ENCODE results near the gene RCC2. TPM values are rescaled to one million over a fixed set of nuclear protein-coding genes. Genes with fewer than 3 reads are reported as not detected.

Gene RCC2
- total and polyA plus RNA-seq, 8 donors, result 11.5 to 45.4 (median 18.6) TPM

DNA sequence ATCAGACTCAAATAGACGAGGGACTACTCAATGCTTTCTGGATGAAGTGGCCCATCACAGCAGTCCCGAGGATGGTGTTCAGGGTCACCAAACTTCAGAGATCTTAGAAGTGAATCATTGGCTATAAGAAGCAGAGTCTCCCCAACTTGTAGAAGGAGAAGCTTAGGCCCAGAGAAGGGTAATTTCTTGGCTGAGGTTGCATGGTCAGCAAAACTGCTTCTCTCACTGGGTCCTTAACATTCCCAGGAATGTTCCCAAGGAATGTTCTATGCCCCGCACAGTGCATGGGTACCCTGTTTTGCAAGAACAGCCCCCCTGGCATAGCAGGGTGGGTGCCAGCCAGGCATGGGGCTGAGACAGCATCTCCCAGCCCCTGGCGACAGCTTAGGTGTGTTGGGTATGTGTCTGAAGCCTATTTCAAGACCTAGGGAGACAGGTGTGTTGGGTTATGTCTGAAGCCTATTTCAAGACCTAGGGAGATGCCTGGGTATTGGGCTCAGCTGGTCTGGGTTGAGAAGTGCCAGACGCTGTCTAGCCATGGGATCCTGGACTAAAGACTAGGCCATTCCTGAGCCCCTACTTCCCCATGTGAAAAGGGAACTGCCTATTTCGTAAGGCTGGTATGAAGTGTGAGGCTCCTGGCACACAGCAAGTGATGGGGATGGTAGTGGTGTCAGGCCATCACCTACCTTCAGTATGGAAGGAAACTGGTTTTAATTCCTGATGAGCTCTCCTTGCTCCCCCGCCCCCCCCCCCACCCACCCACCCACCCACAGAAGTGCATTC, 41.4 kb downstream of the RCC2 start:
- DNase-seq (no peak), ATAC-seq (no peak), FAIRE-seq (no peak)
- Histone ChIP-seq H3K4me3 (no peak overlapping the region), H3K36me3 (no peaks in the 10 kb centered on the region), H3K27ac (no peak overlapping the region), H3K9me3 (no peaks in the 10 kb centered on the region), H3K27me3 (no peaks in the 10 kb centered on the region), H3K4me1 (no peaks in the 10 kb centered on the region)
- TF ChIP-seq, protein P1, sequence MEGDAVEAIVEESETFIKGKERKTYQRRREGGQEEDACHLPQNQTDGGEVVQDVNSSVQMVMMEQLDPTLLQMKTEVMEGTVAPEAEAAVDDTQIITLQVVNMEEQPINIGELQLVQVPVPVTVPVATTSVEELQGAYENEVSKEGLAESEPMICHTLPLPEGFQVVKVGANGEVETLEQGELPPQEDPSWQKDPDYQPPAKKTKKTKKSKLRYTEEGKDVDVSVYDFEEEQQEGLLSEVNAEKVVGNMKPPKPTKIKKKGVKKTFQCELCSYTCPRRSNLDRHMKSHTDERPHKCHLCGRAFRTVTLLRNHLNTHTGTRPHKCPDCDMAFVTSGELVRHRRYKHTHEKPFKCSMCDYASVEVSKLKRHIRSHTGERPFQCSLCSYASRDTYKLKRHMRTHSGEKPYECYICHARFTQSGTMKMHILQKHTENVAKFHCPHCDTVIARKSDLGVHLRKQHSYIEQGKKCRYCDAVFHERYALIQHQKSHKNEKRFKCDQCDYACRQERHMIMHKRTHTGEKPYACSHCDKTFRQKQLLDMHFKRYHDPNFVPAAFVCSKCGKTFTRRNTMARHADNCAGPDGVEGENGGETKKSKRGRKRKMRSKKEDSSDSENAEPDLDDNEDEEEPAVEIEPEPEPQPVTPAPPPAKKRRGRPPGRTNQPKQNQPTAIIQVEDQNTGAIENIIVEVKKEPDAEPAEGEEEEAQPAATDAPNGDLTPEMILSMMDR (IDR thresholded peaks at IDR 0.05), result no peak
- WGBS, 2 donors, result 70 to 87% methylated on average over 7 of the region's 7 CpGs
- intact Hi-C loops (cut with DNase I), result no loop called here

GRCh38 chr1:17393230-17393629, 46.2 kb downstream of the RCC2 start:
- no peak overlapping the region for H3K4me3 ChIP-seq
- TF ChIP-seq, protein P1 (IDR thresholded peaks at IDR 0.05), result no peak
- FAIRE-seq, result no peak
- DNase-seq, result no peak
- no peaks in the 10 kb centered on the region for H3K4me1 ChIP-seq
- no peaks in the 10 kb centered on the region for H3K36me3 ChIP-seq
- intact Hi-C loops (cut with DNase I), result no loop called here
- ATAC-seq, result no peak
- H3K27ac ChIP-seq, result no peak overlapping the region
- H3K9me3 ChIP-seq, result no peaks in the 10 kb centered on the region
- no peaks in the 10 kb centered on the region for H3K27me3 ChIP-seq
- 56 to 60% methylated on average over 8 of the region's 8 CpGs for WGBS, 2 donors

DNA sequence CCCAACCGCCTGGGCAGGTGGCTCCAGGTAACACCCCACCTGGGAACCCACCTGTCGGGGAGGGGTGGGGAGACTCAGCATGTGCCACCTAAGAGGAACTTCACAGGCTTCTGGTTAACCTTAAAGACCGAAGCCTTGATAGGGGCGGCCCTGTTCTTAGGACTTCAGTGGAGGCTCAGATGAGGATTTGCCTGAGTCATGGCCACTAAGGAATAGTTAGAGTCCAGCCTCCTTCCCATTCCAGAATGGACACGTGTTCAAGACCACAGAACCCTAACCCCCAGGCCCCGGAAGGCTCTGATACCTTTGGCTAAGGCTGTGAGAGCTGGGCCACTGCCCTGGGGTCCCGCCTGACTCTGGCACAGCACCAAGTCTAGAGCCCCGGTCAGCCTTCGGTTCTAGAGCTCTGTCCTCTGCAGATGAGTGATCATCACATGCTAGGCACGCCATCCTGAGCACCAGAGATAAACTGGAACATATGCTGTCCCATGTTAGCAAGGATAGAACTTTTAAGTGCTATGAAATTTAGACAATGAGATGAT, 47.2 kb downstream of the RCC2 start:
- DNase-seq, result no peak
- H3K4me3 ChIP-seq, result no peak overlapping the region
- no peaks in the 10 kb centered on the region for H3K36me3 ChIP-seq
- no peak for ATAC-seq
- intact Hi-C loops (cut with DNase I), result no loop called here
- no peak for FAIRE-seq
- H3K9me3 ChIP-seq, result no peaks in the 10 kb centered on the region
- 52 to 66% methylated on average over 10 of the region's 10 CpGs for WGBS, 2 donors
- no peak overlapping the region for H3K27ac ChIP-seq
- TF ChIP-seq, protein P1 (IDR thresholded peaks at IDR 0.05), result no peak
- no peaks in the 10 kb centered on the region for H3K4me1 ChIP-seq
- H3K27me3 ChIP-seq, result no peaks in the 10 kb centered on the region

DNA sequence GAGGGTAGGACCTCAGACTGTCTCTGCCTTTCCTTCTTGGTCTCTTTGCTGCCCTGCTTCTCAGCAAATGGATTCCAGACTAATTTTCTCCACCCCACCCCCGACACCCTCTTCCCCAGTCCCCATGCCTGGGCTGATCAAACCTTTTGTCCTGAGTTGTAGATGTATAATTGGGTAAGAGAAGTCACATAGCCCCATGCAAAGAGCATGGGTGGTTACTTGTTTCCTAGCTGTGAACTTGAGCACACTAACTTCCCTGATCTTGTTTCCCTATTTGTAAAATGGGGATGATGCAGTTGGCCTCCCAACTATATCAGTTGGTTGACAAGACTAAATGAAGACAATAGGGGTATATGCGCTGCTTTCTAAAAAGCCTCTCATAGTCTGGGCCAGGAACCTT, 58.3 kb downstream of the RCC2 start:
- TF ChIP-seq, protein P1 (IDR thresholded peaks at IDR 0.05), result no peak
- Histone ChIP-seq H3K4me3 (no peak overlapping the region), H3K36me3 (no peaks in the 10 kb centered on the region), H3K27me3 (no peaks in the 10 kb centered on the region), H3K4me1 (no peaks in the 10 kb centered on the region), H3K27ac (no peak overlapping the region), H3K9me3 (no peaks in the 10 kb centered on the region)
- intact Hi-C loops (cut with DNase I), result no loop called here
- ATAC-seq (no peak), FAIRE-seq (no peak), DNase-seq (no peak)
- WGBS, 2 donors, result 76 to 83% methylated on average over 2 of the region's 2 CpGs

DNA sequence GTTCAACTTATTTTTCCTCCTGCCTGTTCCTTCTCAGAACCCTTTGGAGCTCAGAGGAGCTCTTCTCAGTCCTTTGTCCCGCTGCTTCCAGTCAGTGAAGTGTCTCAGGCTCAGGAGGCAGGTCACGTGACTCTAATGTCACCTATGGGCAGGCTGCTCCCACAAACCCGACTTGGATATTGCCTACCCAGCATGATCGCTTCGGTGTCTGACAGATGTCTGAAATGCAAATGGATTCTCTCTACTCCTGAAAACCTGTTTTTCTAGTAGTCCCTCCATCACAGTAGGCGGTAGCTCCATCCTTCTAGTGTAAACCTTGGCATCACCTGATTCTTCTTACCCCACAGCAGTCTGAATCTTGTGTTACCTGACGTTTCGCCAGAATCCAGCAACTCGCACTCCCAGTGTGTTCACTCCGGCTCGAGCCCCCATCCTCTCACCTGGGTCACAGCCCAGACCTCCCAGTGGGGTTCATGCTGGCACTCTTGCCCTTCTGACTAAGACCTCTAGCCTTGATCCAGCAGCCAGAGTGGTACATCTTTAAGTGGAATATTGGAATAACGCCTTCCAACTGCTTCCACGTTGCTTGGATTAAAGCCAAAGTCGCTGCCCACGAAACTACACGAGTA, 62.0 kb downstream of the RCC2 start:
- Histone ChIP-seq H3K36me3 (no peaks in the 10 kb centered on the region), H3K27me3 (no peaks in the 10 kb centered on the region), H3K27ac (no peak overlapping the region), H3K9me3 (no peaks in the 10 kb centered on the region), H3K4me3 (no peak overlapping the region), H3K4me1 (no peaks in the 10 kb centered on the region)
- DNase-seq, result no peak
- FAIRE-seq, result no peak
- WGBS, 2 donors, result 10 to 13% methylated on average over 16 of the region's 16 CpGs
- intact Hi-C loops (cut with DNase I), result no loop called here
- TF ChIP-seq, protein P1 (IDR thresholded peaks at IDR 0.05), result no peak
- ATAC-seq, result no peak

Data from pancreas (tissue), 10 donors.